Measurements from ENCODE around the gene ENPP1.

GRCh38 chr6:131924881-131925474 lies 117.2 kb downstream of the ENPP1 start:
- TF ChIP-seq POLR2A (IDR thresholded peaks at IDR 0.05; ENCODE audit: low read depth, low read length) (no peak), EZH2 (IDR thresholded peaks at IDR 0.05; ENCODE audit: borderline replicate concordance, low read depth, low read length, severe bottlenecking) (no peak)
- TF ChIP-seq, protein P1, sequence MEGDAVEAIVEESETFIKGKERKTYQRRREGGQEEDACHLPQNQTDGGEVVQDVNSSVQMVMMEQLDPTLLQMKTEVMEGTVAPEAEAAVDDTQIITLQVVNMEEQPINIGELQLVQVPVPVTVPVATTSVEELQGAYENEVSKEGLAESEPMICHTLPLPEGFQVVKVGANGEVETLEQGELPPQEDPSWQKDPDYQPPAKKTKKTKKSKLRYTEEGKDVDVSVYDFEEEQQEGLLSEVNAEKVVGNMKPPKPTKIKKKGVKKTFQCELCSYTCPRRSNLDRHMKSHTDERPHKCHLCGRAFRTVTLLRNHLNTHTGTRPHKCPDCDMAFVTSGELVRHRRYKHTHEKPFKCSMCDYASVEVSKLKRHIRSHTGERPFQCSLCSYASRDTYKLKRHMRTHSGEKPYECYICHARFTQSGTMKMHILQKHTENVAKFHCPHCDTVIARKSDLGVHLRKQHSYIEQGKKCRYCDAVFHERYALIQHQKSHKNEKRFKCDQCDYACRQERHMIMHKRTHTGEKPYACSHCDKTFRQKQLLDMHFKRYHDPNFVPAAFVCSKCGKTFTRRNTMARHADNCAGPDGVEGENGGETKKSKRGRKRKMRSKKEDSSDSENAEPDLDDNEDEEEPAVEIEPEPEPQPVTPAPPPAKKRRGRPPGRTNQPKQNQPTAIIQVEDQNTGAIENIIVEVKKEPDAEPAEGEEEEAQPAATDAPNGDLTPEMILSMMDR (IDR thresholded peaks at IDR 0.05; ENCODE audit: extremely low read depth in 1 of 2, insufficient read depth in 1 of 2, low read depth in 1 of 2, low read length in 2 of 2) = peak; percentile 32 to 46
